HepG2 (cell line): ENCODE measurements around the gene ZBBX. TPM values are rescaled to one million over a fixed set of nuclear protein-coding genes. Genes with fewer than 3 reads are reported as not detected.
A peak's percentile ranks its signal among the peaks of the same experiment; 100 is the strongest.

Experiments
- ATAC-seq: fragments of 200-7000 bp; cut with Tn5 transposase; 3 replicates; pipeline ENCODE4 v1.9.1; 2020; ENCODE audit warnings: mild to moderate bottlenecking, moderate library complexity
- BruUV-seq: library from RNA; stranded (reverse); fragments of 400-500 nt; replicated peaks from 2 replicates; lab custom pipeline; 2021; lab: Mats Ljungman, UMichigan
- CTCF ChIA-PET: fragments of 300-600 bp; formaldehyde crosslinking; extraction: SDS; loops from one replicate; lab custom pipeline; 2021; ENCODE audit warnings: low total read pairs, inconsistent platforms, low intra/inter-chr PET ratio; lab: Yijun Ruan, JAX
- POLR2A ChIA-PET: fragments of 350-600 bp; sonication (Branson Sonifier 250); formaldehyde crosslinking; loops from one replicate; lab custom pipeline; 2020; ENCODE audit warnings: antibody characterized with exemption, inconsistent platforms; lab: Yijun Ruan, JAX
- DNase-seq: peaks from one replicate; pipeline ENCODE4 v3.0.0-alpha.2; 2015; ENCODE audit warnings: low spot score
- FAIRE-seq: peaks from 3 replicates; lab custom pipeline; 2011; peaks lifted over from hg19 to GRCh38; lab: Jason Lieb, UNC
- H2AFZ ChIP-seq: one replicate; pipeline ENCODE4 v1.6.1; 2011; ENCODE audit warnings: low read length, inconsistent platforms
- H3K27ac ChIP-seq: fragments of 300-600 bp; 3 replicates; pipeline ENCODE4 v1.8.0; 2011; ENCODE audit warnings: mixed run types, mild to moderate bottlenecking, mixed read lengths, low read length, inconsistent platforms; ENCODE audit not compliant: insufficient read depth; ENCODE audit errors: extremely low read length
- H3K27me3 ChIP-seq, 2 experiments: fragments of 200-600 bp in 1 of 2; 2 replicates in 1 of 2; 3 replicates in 1 of 2; pipeline versions ENCODE4 v1.6.0 to v1.8.0; 2011; ENCODE audit warnings: low read length in 2 of 2, mild to moderate bottlenecking in 2 of 2, moderate library complexity in 2 of 2, inconsistent platforms in 1 of 2; ENCODE audit not compliant: insufficient read depth in 2 of 2, control insufficient read depth in 1 of 2
- H3K36me3 ChIP-seq, 2 experiments: fragments of 200-600 bp in 1 of 2; replicated peaks in 1 of 2; 2 replicates in 1 of 2; 3 replicates in 1 of 2; pipeline versions ENCODE4 v1.5.1 to v1.8.0; 2011; ENCODE audit warnings: low read length in 2 of 2, inconsistent platforms in 1 of 2; ENCODE audit not compliant: insufficient read depth in 2 of 2, control insufficient read depth in 1 of 2
- H3K4me1 ChIP-seq: 2 replicates; pipeline ENCODE4 v1.5.1; 2012; ENCODE audit warnings: low read length, inconsistent platforms; ENCODE audit not compliant: insufficient read depth
- H3K4me2 ChIP-seq: 2 replicates; pipeline ENCODE4 v1.6.0; 2011; ENCODE audit warnings: low read depth, low read length, inconsistent platforms
- H3K4me3 ChIP-seq, 3 experiments: fragments of 200-600 bp in 1 of 3; sonication (generic), shearing (Covaris generic) in 1 of 3; replicated peaks in 1 of 3; 2 replicates each; pipeline ENCODE4 v1.5.1; 2011 to 2016; ENCODE audit warnings: low read length in 3 of 3, inconsistent platforms in 2 of 3, low read depth in 2 of 3, mild to moderate bottlenecking in 2 of 3, control low read depth in 1 of 3, mixed read lengths in 1 of 3; ENCODE audit not compliant: insufficient read depth in 1 of 3
- H3K79me2 ChIP-seq: one replicate; pipeline ENCODE4 v1.6.1; 2011; ENCODE audit warnings: low read length, inconsistent platforms; ENCODE audit not compliant: insufficient read depth
- H3K9ac ChIP-seq: 2 replicates; pipeline ENCODE4 v1.6.0; 2011; ENCODE audit warnings: mild to moderate bottlenecking, low read depth, low read length, inconsistent platforms; ENCODE audit not compliant: insufficient read depth
- H3K9me3 ChIP-seq: 2 replicates; pipeline ENCODE4 v1.5.1; 2012; ENCODE audit warnings: mild to moderate bottlenecking, low read length
- H4K20me1 ChIP-seq: 2 replicates; pipeline ENCODE4 v1.6.0; 2011; ENCODE audit warnings: inconsistent platforms, mild to moderate bottlenecking, low read length, moderate library complexity; ENCODE audit not compliant: insufficient read depth
- BCL3 ChIP-seq: sonication (generic); formaldehyde crosslinking; IDR thresholded peaks from 2 replicates; pipeline ENCODE4 v1.5.1; 2020; ENCODE audit warnings: mild to moderate bottlenecking, missing genetic modification reagents, moderate library complexity
- MTERF4 ChIP-seq: sonication (generic); formaldehyde crosslinking; IDR thresholded peaks from 2 replicates; pipeline ENCODE4 v1.8.0; 2023; ENCODE audit warnings: mild to moderate bottlenecking, missing genetic modification reagents
- NKX3-1 ChIP-seq: sonication (generic); formaldehyde crosslinking; IDR thresholded peaks from 2 replicates; pipeline ENCODE4 v1.5.0; 2020; ENCODE audit warnings: missing genetic modification reagents
- NRL ChIP-seq: sonication (generic); formaldehyde crosslinking; IDR thresholded peaks from 2 replicates; pipeline ENCODE4 v1.5.0; 2020; ENCODE audit warnings: missing genetic modification reagents, mild to moderate bottlenecking, moderate library complexity, borderline replicate concordance
- RBM22 ChIP-seq: fragments of 200-400 bp; formaldehyde crosslinking; optimal IDR thresholded peaks from 2 replicates; pipeline ENCODE3; 2017; ENCODE audit warnings: mild to moderate bottlenecking, low read length, moderate library complexity
- STAG1 ChIP-seq: sonication (generic); formaldehyde crosslinking; IDR thresholded peaks from 2 replicates; pipeline ENCODE4 v1.4.0; 2020; ENCODE audit warnings: missing genetic modification reagents
- TCF7L2 ChIP-seq: IDR thresholded peaks from 2 replicates; pipeline ENCODE4 v1.6.1; 2011; ENCODE audit warnings: mild to moderate bottlenecking, low read depth, low read length, moderate library complexity
- ZBTB43 ChIP-seq: sonication (generic); formaldehyde crosslinking; conservative IDR thresholded peaks from 2 replicates; pipeline ENCODE4 v1.4.0; 2020; ENCODE audit warnings: missing genetic modification reagents
- ZNF225 ChIP-seq: sonication (generic); formaldehyde crosslinking; IDR thresholded peaks from 2 replicates; pipeline ENCODE4 v1.4.0; 2020; ENCODE audit warnings: mild to moderate bottlenecking, missing genetic modification reagents
- ZNF24 ChIP-seq: fragments of 450-650 bp; IDR thresholded peaks from 2 replicates; pipeline ENCODE4 v1.6.1; 2017; ENCODE audit warnings: antibody characterized with exemption, mild to moderate bottlenecking
- ZNF446 ChIP-seq: sonication (generic); formaldehyde crosslinking; IDR thresholded peaks from 2 replicates; pipeline ENCODE4 v1.5.0; 2020; ENCODE audit warnings: mild to moderate bottlenecking, missing genetic modification reagents
- ZNF749 ChIP-seq: sonication (generic); formaldehyde crosslinking; IDR thresholded peaks from 2 replicates; pipeline ENCODE4 v1.8.0; 2022; ENCODE audit warnings: mild to moderate bottlenecking, missing genetic modification reagents, moderate library complexity, borderline replicate concordance
- ZNF878 ChIP-seq: sonication (generic); formaldehyde crosslinking; IDR thresholded peaks from 2 replicates; pipeline ENCODE4 v1.8.1; 2023; ENCODE audit warnings: mild to moderate bottlenecking, missing genetic modification reagents, moderate library complexity
- ZSCAN12 ChIP-seq: sonication (generic); formaldehyde crosslinking; IDR thresholded peaks from 2 replicates; pipeline ENCODE4 v1.9.0; 2021; ENCODE audit warnings: mild to moderate bottlenecking, missing genetic modification reagents
- WGBS: methylation state at CpG from one replicate; pipeline ENCODE4 v1.1.6; 2017; ENCODE audit warnings: low lambda C conversion rate; 5-methylcytosine and 5-hydroxymethylcytosine counted together
- in situ Hi-C: cut with HindIII; loops from 2 replicates; pipeline ENCODE4 v1.10.0; 2017; ENCODE audit warnings: low pct_unique_long_range_greater_than_20kb; ENCODE audit not compliant: extremely low pct_ligation_motif_present
- intact Hi-C: fragments of 100-400 bp; cut with micrococcal nuclease; formaldehyde crosslinking; loops from one replicate; pipeline ENCODE4 v1.10.0; 2022; ENCODE audit not compliant: unreplicated experiment
- polyA plus RNA-seq, 8 experiments: library from polyadenylated mRNA; depleted of rRNA in 3 of 8; stranded (reverse) in 7 of 8; unstranded in 1 of 8; fragments of >200 nt; fragmentation: Illumina TruSeq in 4 of 8; extraction: Trizol in 4 of 8; gene quantifications; 2 replicates each; pipeline versions ENCODE4 v1.2.1 to v1.2.3, GENCODE V29; 2011 to 2016; ENCODE audit warnings: low read depth in 4 of 8, missing spikeins in 1 of 8, mixed read lengths in 1 of 8; ENCODE audit not compliant: insufficient read depth in 1 of 8
- total RNA-seq, 5 experiments: library from RNA; depleted of rRNA; stranded (reverse); fragments of >200 nt; fragmentation: Illumina TruSeq; extraction: Trizol; gene quantifications; 2 replicates each; pipeline ENCODE4 v1.2.3, GENCODE V29; 2016; ENCODE audit warnings: low read depth in 1 of 5

ZBBX gene
- total and polyA plus RNA-seq, 2 of the 13 experiments (the other 11 are each of a cell fraction or from before 2014, with no cell fraction given), result not detected

GRCh38 chr3:167394003-167394402, 13.9 kb upstream of the ZBBX start:
- no peak for ATAC-seq
- no peaks in the 10 kb centered on the region for H3K4me1 ChIP-seq
- no peak overlapping the region for H2AFZ ChIP-seq
- no peaks in the 10 kb centered on the region for H4K20me1 ChIP-seq
- no peaks in the 10 kb centered on the region for H3K79me2 ChIP-seq
- peak; percentile 1 for DNase-seq
- BruUV-seq, result no TSS peak
- in situ Hi-C loops (no loop called here), intact Hi-C loops (no loop called here)
- H3K36me3 ChIP-seq, result no peaks in the 10 kb centered on the region
- H3K27me3 ChIP-seq, result no peaks in the 10 kb centered on the region; a peak in 1 of 5 replicates
- FAIRE-seq, result no peak
- WGBS, result 2% methylated on average over 2 of the region's 2 CpGs
- no peak overlapping the region for H3K4me3 ChIP-seq
- ChIA-PET POLR2A (no interaction called here), CTCF (no interaction called here)
- H3K9me3 ChIP-seq, result no peaks in the 10 kb centered on the region
- H3K27ac ChIP-seq, result no peak overlapping the region
- no peak overlapping the region for H3K9ac ChIP-seq
- TF ChIP-seq MTERF4 (CRISPR knock-in tag) (no peak), ZNF749 (no peak), STAG1 (peak; percentile 36; the same call in 1 of the 2 replicates)
- TF ChIP-seq, all 625 proteins: peak for 1
- H3K4me2 ChIP-seq, result no peak overlapping the region

GRCh38 chr3:167382155-167382554, 2.1 kb upstream of the ZBBX start:
- DNase-seq (no peak), ATAC-seq (no peak), FAIRE-seq (no peak)
- 50% methylated on average over 3 of the region's 3 CpGs for WGBS
- Histone ChIP-seq H2AFZ (no peak overlapping the region), H4K20me1 (no peaks in the 10 kb centered on the region), H3K9ac (no peak overlapping the region), H3K79me2 (no peaks in the 10 kb centered on the region), H3K4me2 (no peak overlapping the region), H3K27me3 (no peaks in the 10 kb centered on the region), H3K4me1 (peaks cover 12% of the 10 kb centered on the region), H3K9me3 (no peaks in the 10 kb centered on the region), H3K27ac (no peak overlapping the region), H3K4me3 (no peak overlapping the region), H3K36me3 (no peaks in the 10 kb centered on the region)
- BruUV-seq, result no TSS peak
- no peak for TF ChIP-seq BCL3 (CRISPR knock-in tag)
- TF ChIP-seq NKX3-1 (CRISPR knock-in tag), result no peak
- no peak for TF ChIP-seq TCF7L2
- TF ChIP-seq ZNF446 (CRISPR knock-in tag), result no peak
- no peak for TF ChIP-seq ZNF24
- TF ChIP-seq NRL (CRISPR knock-in tag), result no peak
- no peak for TF ChIP-seq ZNF878
- TF ChIP-seq RBM22, result no peak
- TF ChIP-seq ZNF225 (CRISPR knock-in tag), result no peak
- no peak for TF ChIP-seq ZSCAN12 (CRISPR knock-in tag)
- TF ChIP-seq ZBTB43 (CRISPR knock-in tag), result no peak
- in situ Hi-C loops, result no loop called here
- ChIA-PET CTCF (no interaction called here), POLR2A (no interaction called here)
- intact Hi-C loops, result no loop called here
